Left renal cortex interstitium (tissue), 4 donors: ENCODE results near the gene MRGPRE. TPM values are rescaled to one million over a fixed set of nuclear protein-coding genes. Genes with fewer than 3 reads are reported as not detected.
A peak's percentile ranks its signal among the peaks of the same experiment; 100 is the strongest.

Experiments
- DNase-seq, 4 donors: peaks; one replicate each; pipeline ENCODE4 v3.0.0-alpha.2; 2013; ENCODE audit warnings: low read depth in 4 of 4, low spot score in 2 of 4, missing footprints in 1 of 4
- polyA plus RNA-seq, 4 donors: library from polyadenylated mRNA; unstranded; fragments of 120-200 nt; gene quantifications; one replicate each; pipeline ENCODE4 v1.2.1, GENCODE V29; 2013; ENCODE audit not compliant: insufficient read length in 4 of 4

MRGPRE gene
- polyA plus RNA-seq, 4 donors, result not detected

GRCh38 chr11:3198815-3199214 lies 33.4 kb downstream of the MRGPRE start:
- no peak for DNase-seq

GRCh38 chr11:3197878-3198528 lies 34.2 kb downstream of the MRGPRE start:
- DNase-seq, result no peak

- DNase-seq, result no peak
Measured at GRCh38 chr11:3197044-3197695, 35.0 kb downstream of the MRGPRE start.

DNA sequence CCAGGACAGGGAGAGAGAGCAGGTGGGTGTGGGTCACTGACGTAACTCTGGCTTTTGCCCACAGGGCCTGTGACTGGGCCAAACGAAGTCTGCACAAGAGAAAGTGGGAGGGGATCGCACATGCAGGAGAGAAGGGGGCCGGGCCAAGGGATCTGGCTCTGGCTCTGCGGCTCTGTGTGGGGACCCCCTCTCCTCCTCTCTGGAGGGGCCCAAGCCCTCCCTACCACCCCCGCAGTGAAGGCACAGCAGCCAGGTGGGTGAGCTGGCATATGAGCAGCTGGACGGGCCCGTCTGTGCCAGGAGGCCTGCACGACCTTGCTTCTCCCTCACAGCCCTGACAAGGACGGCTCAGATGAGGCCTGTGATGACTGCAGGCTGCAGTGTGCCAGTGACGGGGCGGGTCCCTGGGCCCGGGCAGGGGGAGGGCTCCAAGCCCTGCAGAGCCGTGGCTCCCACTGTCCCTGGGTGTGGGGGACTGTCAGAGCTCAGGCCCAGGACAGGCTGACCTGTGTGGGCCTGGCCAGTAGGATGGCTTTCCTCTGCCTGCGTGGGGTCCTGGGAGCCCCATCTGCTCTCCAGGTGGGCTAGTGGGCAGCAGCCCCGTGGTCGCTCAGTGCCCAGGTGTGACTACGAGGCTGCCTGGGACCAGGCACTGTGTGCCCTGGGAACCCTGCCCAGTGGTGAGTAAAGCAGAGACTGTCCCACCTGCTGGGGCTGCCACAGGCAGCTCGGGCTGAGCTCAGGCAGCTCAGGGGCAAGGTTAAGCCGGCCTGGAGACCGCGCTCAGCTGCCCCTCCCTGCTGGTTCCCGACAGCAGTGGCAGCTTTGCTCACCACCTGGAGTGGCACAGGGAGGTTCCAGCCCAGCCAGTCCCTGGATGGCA lies 35.8 kb downstream of the MRGPRE start:
- DNase-seq, result no peak

- DNase-seq, result peak in 1 of 4 donors; percentile 31
Measured at GRCh38 chr11:3195251-3196160, 36.7 kb downstream of the MRGPRE start.

GRCh38 chr11:3194016-3194816 lies 38.0 kb downstream of the MRGPRE start:
- no peak for DNase-seq

- DNase-seq, result no peak
Measured at GRCh38 chr11:3193373-3194015, 38.7 kb downstream of the MRGPRE start.

- no peak for DNase-seq
Measured at GRCh38 chr11:3192511-3193372, 39.5 kb downstream of the MRGPRE start.

DNA sequence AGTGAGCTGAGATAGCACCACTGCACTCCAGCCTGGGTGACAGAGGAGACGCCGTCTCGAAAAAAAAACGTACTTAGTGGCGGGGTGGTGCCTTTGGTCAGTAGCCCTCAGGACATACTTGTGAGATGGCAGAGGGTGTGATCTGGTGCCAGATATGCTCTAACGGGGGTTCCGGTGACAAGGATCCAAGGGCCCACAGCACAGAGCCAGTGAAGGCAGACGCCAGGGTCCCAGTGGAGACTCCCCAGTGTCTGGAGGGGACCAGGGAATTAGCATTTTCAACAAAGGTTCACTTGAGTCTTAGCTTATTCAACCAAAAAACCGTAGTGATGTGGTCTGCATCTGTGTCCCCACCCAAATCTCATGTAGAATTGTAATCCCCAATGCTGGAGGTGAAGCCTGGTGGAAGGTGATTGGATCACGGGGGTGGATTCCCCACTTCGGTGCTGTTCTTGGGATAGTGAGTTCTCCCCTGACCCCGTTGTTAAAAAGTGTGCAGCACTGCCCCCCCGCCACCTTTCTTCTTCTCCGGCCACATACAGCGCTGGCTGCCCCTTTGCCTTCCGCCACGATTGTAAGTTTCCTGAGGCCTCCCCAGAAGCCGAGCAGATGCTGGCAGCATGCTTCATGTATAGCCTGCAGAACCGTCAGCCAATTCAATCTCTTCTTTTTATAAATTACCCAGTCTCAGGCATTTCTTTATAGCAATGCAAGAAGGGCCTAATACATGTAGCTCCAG lies 40.5 kb downstream of the MRGPRE start:
- DNase-seq, result no peak

DNA sequence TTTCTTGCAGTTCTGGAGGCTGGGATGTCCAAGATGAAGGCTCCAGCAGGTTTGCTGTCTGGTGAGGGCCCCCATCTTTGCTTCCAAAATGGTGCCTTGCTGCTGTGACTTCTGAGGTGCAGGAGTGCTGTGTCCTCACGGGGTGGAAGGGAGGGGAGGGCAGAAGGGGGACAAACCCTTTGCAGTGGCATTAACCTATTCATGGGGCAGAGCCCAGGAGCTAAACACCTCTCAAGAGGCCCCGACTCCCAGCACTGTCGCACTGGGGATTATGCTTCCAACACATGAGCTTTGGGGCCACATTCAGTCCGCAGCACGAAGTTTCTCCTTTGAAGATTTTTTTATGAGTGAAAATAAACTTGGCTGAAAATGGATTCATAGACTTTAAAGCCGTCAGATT lies 41.6 kb downstream of the MRGPRE start:
- DNase-seq, result no peak

- no peak for DNase-seq
Measured at GRCh38 chr11:3189886-3190583, 42.2 kb downstream of the MRGPRE start.

DNA sequence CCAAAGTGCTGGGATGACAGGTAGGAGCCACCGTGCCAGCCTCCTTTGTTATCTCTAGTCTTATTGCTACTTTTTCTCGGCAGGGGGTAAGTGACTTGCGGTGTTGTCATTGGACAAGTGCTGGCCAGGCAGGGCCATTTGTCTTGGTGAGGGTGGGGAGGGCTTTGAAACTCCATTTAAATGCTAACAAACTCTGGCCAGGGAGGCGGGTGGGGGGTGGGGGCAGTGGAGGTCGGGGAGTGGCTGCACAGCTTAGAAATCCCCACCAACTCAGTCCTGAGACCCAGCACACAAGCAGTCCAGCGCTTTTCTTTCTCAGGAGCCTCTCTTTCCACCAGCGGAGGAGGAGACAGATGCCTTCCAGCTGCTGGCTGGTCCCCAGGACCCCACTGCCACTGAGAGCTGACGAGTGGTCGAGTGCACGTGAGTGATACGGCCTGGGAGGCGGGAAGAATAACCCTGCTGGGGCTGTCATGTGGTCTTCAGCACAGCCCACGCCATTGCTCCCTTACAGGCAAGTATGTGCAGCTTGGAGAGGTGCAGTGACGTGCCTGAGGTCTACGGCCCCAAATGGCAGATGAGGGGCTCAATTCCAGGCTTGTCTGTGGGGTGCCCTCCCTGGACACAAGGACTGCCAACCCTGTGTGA lies 42.9 kb downstream of the MRGPRE start:
- DNase-seq, result no peak

DNA sequence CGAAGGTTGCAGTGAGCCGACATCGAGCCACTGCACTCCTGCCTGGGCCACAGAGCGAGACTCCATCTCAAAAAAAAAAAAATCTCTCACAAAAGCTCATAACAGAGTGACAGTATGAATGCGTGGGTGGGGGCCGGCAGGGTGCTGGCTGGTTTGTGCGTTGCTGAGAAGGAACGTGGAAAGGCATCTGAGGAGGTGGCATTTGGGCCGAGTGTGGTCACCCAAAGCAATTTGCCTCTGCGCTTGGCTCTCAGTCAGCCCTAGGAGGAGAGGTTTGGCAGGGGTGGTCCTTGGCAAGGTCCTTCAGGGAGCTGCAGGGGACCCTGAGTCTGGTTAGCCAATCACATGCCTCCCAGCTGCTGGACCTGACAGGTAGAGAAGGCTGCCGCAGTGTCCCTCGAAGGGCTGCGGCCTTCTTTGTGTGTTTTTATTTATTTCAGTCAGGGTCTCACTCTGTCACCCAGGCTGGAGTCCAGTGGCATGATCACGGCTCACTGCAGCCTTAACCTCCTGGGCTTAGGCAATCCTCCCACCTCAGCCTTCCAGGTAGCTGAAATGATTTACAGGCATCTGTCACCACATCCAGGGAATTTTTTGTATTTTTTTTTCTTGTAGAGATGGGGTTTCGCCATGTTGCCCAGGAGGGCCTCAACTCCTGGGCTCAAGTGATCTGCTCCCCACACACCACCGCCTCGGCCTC lies 43.6 kb downstream of the MRGPRE start:
- no peak for DNase-seq

- no peak for DNase-seq
Measured at GRCh38 chr11:3186166-3186953, 45.9 kb downstream of the MRGPRE start.

GRCh38 chr11:3184732-3185347 lies 47.4 kb downstream of the MRGPRE start:
- no peak for DNase-seq
